ENCODE data around the gene IQSEC1. TPM values are rescaled to one million over a fixed set of nuclear protein-coding genes. Genes with fewer than 3 reads are reported as not detected.

The IQSEC1 gene
- total and polyA plus RNA-seq, 10 of the 15 experiments (the other 5 are each of a cell fraction or from before 2014, with no cell fraction given), result 0.92 to 55.2 (median 8.5) TPM

DNA sequence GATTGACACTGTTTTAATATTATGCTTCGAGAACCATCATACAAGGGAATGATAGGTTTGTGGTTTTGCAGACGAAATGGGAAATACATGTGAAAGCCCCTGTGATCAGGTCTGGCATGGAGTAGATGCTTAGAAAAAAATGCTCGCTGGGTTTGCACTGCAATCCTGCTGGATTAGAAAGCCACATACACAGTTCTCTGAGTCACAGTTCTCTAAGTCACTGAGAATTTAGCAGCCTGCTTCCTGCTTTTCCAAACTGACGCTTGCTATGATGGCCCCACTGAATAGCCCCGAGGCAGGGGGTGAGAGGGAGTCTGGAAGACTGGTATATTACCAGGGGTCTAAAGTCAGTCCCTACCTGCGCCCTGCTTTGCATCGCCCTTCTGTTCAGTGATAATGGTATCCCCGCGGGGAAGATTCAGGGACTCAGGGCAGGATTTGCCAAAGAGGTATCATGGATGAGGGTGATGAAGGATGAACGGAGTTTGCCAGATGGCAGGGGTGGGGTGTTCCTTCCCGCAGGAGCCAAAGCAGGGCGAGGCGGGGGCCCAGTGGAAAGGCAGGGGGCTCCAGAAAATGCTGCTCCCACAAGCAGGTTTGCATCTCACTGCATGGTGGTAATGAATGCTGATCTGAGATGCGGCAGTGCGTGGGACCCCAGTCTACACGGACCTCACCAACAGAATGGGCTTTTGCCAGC lies 82.3 kb downstream of the IQSEC1 start:
- Histone ChIP-seq H3K27me3 (replicated peaks in 1 of 2; ENCODE audit: control insufficient read depth in 2 of 2, insufficient read depth in 2 of 2, low read length in 1 of 2) (no peaks in the 10 kb centered on the region), H4K20me1 (ENCODE audit: control insufficient read depth, insufficient read depth) (0 out of 2 replicates have a peak, but pooled peaks cover 3% of the 10 kb centered on the region), H2AFZ (ENCODE audit: control insufficient read depth, low read depth, low read length) (no peak overlapping the region), H3K36me3 (ENCODE audit: control insufficient read depth in 2 of 2, insufficient read depth in 2 of 2, low read length in 1 of 2) (peaks cover 2% of the 10 kb centered on the region in 2 experiments; a peak in 1 of 4 replicates), H3K9ac (ENCODE audit: control insufficient read depth, insufficient read depth, low read length) (no peak overlapping the region), H3K4me2 (ENCODE audit: control insufficient read depth, insufficient read depth) (no peak overlapping the region), H3K4me3 (no peak overlapping the region), H3K9me3 (replicated peaks; ENCODE audit: control insufficient read depth, insufficient read depth, low read length) (peaks cover 2% of the 10 kb centered on the region; the same call in 1 of the 3 replicates), H3K27ac (ENCODE audit: control insufficient read depth, insufficient read depth) (no peak overlapping the region), H3K79me2 (ENCODE audit: control insufficient read depth, insufficient read depth, low read length) (peaks cover 58% of the 10 kb centered on the region), H3K4me1 (ENCODE audit: control insufficient read depth, insufficient read depth, low read length) (peaks cover 15% of the 10 kb centered on the region)
- RAD21 ChIA-PET (ENCODE audit: unreplicated experiment), result no interaction called here
- POLR2A ChIA-PET, result no interaction called here
- CTCF ChIA-PET, result interaction anchor here (1.1 kb wide), 1 partner anchor 9 kb away, joined by 5 read pairs; no protein-coding TSS in a partner anchor
- ATAC-seq, result no peak
- no peak for TF ChIP-seq WRNIP1 (IDR thresholded peaks at IDR 0.05; ENCODE audit: borderline replicate concordance, low read depth, low read length)
- TF ChIP-seq, protein P1, sequence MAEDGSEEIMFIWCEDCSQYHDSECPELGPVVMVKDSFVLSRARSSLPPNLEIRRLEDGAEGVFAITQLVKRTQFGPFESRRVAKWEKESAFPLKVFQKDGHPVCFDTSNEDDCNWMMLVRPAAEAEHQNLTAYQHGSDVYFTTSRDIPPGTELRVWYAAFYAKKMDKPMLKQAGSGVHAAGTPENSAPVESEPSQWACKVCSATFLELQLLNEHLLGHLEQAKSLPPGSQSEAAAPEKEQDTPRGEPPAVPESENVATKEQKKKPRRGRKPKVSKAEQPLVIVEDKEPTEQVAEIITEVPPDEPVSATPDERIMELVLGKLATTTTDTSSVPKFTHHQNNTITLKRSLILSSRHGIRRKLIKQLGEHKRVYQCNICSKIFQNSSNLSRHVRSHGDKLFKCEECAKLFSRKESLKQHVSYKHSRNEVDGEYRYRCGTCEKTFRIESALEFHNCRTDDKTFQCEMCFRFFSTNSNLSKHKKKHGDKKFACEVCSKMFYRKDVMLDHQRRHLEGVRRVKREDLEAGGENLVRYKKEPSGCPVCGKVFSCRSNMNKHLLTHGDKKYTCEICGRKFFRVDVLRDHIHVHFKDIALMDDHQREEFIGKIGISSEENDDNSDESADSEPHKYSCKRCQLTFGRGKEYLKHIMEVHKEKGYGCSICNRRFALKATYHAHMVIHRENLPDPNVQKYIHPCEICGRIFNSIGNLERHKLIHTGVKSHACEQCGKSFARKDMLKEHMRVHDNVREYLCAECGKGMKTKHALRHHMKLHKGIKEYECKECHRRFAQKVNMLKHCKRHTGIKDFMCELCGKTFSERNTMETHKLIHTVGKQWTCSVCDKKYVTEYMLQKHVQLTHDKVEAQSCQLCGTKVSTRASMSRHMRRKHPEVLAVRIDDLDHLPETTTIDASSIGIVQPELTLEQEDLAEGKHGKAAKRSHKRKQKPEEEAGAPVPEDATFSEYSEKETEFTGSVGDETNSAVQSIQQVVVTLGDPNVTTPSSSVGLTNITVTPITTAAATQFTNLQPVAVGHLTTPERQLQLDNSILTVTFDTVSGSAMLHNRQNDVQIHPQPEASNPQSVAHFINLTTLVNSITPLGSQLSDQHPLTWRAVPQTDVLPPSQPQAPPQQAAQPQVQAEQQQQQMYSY (CRISPR knock-in tag; IDR thresholded peaks at IDR 0.05), result no peak
- TF ChIP-seq TCF12 (IDR thresholded peaks at IDR 0.05; ENCODE audit: low read depth, low read length), result no peak
- TF ChIP-seq KAT2A (conservative IDR thresholded peaks at IDR 0.05; ENCODE audit: control insufficient read depth, low read depth, low read length), result no peak
- no peak for TF ChIP-seq RCOR1 (conservative IDR thresholded peaks at IDR 0.05; ENCODE audit: low read depth, low read length)
- TF ChIP-seq SPI1 (IDR thresholded peaks at IDR 0.05; ENCODE audit: borderline replicate concordance, insufficient read depth, low read depth, low read length), result no peak
- TF ChIP-seq, protein P2, sequence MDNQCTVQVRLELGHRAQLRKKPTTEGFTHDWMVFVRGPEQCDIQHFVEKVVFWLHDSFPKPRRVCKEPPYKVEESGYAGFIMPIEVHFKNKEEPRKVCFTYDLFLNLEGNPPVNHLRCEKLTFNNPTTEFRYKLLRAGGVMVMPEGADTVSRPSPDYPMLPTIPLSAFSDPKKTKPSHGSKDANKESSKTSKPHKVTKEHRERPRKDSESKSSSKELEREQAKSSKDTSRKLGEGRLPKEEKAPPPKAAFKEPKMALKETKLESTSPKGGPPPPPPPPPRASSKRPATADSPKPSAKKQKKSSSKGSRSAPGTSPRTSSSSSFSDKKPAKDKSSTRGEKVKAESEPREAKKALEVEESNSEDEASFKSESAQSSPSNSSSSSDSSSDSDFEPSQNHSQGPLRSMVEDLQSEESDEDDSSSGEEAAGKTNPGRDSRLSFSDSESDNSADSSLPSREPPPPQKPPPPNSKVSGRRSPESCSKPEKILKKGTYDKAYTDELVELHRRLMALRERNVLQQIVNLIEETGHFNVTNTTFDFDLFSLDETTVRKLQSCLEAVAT (IDR thresholded peaks at IDR 0.05), result no peak
- TF ChIP-seq, protein P3, sequence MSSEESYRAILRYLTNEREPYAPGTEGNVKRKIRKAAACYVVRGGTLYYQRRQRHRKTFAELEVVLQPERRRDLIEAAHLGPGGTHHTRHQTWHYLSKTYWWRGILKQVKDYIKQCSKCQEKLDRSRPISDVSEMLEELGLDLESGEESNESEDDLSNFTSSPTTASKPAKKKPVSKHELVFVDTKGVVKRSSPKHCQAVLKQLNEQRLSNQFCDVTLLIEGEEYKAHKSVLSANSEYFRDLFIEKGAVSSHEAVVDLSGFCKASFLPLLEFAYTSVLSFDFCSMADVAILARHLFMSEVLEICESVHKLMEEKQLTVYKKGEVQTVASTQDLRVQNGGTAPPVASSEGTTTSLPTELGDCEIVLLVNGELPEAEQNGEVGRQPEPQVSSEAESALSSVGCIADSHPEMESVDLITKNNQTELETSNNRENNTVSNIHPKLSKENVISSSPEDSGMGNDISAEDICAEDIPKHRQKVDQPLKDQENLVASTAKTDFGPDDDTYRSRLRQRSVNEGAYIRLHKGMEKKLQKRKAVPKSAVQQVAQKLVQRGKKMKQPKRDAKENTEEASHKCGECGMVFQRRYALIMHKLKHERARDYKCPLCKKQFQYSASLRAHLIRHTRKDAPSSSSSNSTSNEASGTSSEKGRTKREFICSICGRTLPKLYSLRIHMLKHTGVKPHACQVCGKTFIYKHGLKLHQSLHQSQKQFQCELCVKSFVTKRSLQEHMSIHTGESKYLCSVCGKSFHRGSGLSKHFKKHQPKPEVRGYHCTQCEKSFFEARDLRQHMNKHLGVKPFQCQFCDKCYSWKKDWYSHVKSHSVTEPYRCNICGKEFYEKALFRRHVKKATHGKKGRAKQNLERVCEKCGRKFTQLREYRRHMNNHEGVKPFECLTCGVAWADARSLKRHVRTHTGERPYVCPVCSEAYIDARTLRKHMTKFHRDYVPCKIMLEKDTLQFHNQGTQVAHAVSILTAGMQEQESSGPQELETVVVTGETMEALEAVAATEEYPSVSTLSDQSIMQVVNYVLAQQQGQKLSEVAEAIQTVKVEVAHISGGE (CRISPR knock-in tag; IDR thresholded peaks at IDR 0.05), result no peak
- no peak for TF ChIP-seq CTCF (IDR thresholded peaks at IDR 0.05 in 2 of 3, conservative IDR thresholded peaks at IDR 0.05 in 1 of 3; ENCODE audit: control insufficient read depth in 2 of 3, extremely low read depth in 1 of 3, insufficient read depth in 1 of 3, low read depth in 3 of 3, low read length in 3 of 3)
- TF ChIP-seq GABPA (IDR thresholded peaks at IDR 0.05; ENCODE audit: low read depth), result no peak
- 94% methylated on average over 16 of the region's 16 CpGs for WGBS (ENCODE audit: insufficient coverage, insufficient replicate concordance, low lambda C conversion rate, missing lambda C conversion rate)
- in situ Hi-C loops (cut with MboI), result no loop called here
- no peak for FAIRE-seq
- BruUV-seq (replicated peaks), result no TSS peak
- intact Hi-C loops (cut with micrococcal nuclease; ENCODE audit: unreplicated experiment), result no loop called here
- SMC1A ChIA-PET (ENCODE audit: uncharacterized antibody, unreplicated experiment), result interaction anchor here (1.2 to 2.0 kb wide), 2 partner anchors 15 to 55 kb away, joined by 4 to 5 read pairs; no protein-coding TSS in a partner anchor
- DNase-seq (ENCODE audit: low read depth, low spot score), result no peak

Measured in GM12878 (cell line).